Measurements from ENCODE around the gene RCSD1. TPM values are rescaled to one million over a fixed set of nuclear protein-coding genes. Genes with fewer than 3 reads are reported as not detected.

Gene RCSD1
- total and polyA plus RNA-seq, 2 donors (not counting 3 experiments of a cell fraction or from before 2014, with no cell fraction given) = 0.08 to 1.00 TPM

DNA sequence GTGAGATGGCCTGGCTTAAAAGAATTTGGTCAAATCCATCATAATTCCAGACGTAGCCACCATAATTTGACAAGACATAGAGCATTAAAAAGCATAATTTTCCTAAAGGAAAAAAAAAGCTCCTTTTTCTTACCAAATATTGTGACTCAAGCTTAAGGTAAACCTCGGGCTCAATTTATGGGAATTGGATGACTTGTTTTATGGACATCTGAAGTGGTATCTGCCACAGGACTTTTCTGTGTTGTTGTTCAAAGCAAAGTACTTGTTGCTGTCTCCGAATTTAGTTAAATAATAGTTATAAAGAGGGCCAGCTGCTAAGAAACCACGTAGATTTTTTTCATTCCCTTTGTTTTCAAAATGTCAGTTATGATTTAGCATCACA, 92.8 kb downstream of the RCSD1 start:
- ChIA-PET POLR2A (no interaction called here), CTCF (interaction anchor here (0.5 to 1.7 kb wide), 5 partner anchors 30 to 363 kb away, joined by 3 to 10 read pairs (median 5); no protein-coding TSS in a partner anchor)
- intact Hi-C loops (cut with micrococcal nuclease) (loop anchor here (2.0 to 5.0 kb wide), 2 partner anchors 414 to 502 kb away; partner anchors contain the start of genes GPR161 and POU2F1), dilution Hi-C loops (cut with MboI; ENCODE audit: extremely low pct_ligation_motif_present, low sequenced_read_pairs) (no loop called here)
- Histone ChIP-seq H3K4me2 (ENCODE audit: insufficient read depth, low read length) (peak overlapping the region; percentile 100), H2AFZ (ENCODE audit: low read depth, low read length) (no peak overlapping the region), H3K9me3 (replicated peaks; ENCODE audit: control insufficient read depth, insufficient read depth, low read length) (no peaks in the 10 kb centered on the region), H4K20me1 (replicated peaks; ENCODE audit: control insufficient read depth, extremely low read depth, insufficient read depth, low read length) (peaks cover 8% of the 10 kb centered on the region), H3K36me3 (ENCODE audit: control insufficient read depth in 2 of 2, extremely low read depth in 1 of 2, insufficient read depth in 2 of 2, low read length in 2 of 2) (no peaks in the 10 kb centered on the region), H3K4me1 (ENCODE audit: control insufficient read depth, extremely low read depth, insufficient read depth, low read length) (peaks cover 26% of the 10 kb centered on the region), H3K9ac (replicated peaks; ENCODE audit: extremely low read depth, insufficient read depth, low read length) (peak overlapping the region; percentile 55), H3K79me2 (ENCODE audit: control insufficient read depth, insufficient read depth, low read length) (peaks cover 53% of the 10 kb centered on the region), H3K27ac (ENCODE audit: insufficient read depth, low read depth, low read length) (peak overlapping the region; percentile 72), H3K9me1 (replicated peaks; ENCODE audit: control insufficient read depth, extremely low read depth, insufficient read depth, low read length) (no peaks in the 10 kb centered on the region), H3K27me3 (ENCODE audit: control insufficient read depth in 2 of 2, insufficient read depth in 2 of 2, low read length in 2 of 2) (no peaks in the 10 kb centered on the region), H3K4me3 (replicated peaks in 1 of 3; ENCODE audit: insufficient read depth in 1 of 3, low read depth in 1 of 3, low read length in 3 of 3) (peak overlapping the region; percentile 59 to 97 (median 72))
- TF ChIP-seq EZH2 (IDR thresholded peaks at IDR 0.05; ENCODE audit: borderline replicate concordance, low read depth, low read length, severe bottlenecking) (no peak), MYC (IDR thresholded peaks at IDR 0.05; ENCODE audit: low read depth, low read length) (no peak), GATA2 (IDR thresholded peaks at IDR 0.05; ENCODE audit: insufficient read depth, insufficient read length, low read depth, low read length) (no peak), POLR2AphosphoS5 (IDR thresholded peaks at IDR 0.05; ENCODE audit: insufficient read depth, low read depth, low read length) (no peak), POLR2A (IDR thresholded peaks at IDR 0.05; ENCODE audit: low read depth, low read length) (no peak), FOS (IDR thresholded peaks at IDR 0.05; ENCODE audit: borderline replicate concordance, insufficient read depth, low read length) (no peak), JUN (IDR thresholded peaks at IDR 0.05; ENCODE audit: borderline replicate concordance, insufficient read depth, insufficient read length, low read depth) (no peak)
- TF ChIP-seq, protein P1, sequence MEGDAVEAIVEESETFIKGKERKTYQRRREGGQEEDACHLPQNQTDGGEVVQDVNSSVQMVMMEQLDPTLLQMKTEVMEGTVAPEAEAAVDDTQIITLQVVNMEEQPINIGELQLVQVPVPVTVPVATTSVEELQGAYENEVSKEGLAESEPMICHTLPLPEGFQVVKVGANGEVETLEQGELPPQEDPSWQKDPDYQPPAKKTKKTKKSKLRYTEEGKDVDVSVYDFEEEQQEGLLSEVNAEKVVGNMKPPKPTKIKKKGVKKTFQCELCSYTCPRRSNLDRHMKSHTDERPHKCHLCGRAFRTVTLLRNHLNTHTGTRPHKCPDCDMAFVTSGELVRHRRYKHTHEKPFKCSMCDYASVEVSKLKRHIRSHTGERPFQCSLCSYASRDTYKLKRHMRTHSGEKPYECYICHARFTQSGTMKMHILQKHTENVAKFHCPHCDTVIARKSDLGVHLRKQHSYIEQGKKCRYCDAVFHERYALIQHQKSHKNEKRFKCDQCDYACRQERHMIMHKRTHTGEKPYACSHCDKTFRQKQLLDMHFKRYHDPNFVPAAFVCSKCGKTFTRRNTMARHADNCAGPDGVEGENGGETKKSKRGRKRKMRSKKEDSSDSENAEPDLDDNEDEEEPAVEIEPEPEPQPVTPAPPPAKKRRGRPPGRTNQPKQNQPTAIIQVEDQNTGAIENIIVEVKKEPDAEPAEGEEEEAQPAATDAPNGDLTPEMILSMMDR (IDR thresholded peaks at IDR 0.05; ENCODE audit: extremely low read depth in 1 of 2, insufficient read depth in 1 of 2, low read depth in 1 of 2, low read length in 2 of 2) = no peak
- TF ChIP-seq, protein P2, sequence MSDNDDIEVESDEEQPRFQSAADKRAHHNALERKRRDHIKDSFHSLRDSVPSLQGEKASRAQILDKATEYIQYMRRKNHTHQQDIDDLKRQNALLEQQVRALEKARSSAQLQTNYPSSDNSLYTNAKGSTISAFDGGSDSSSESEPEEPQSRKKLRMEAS (IDR thresholded peaks at IDR 0.05; ENCODE audit: insufficient read depth, insufficient read length) = no peak
- BruUV-seq (replicated peaks) = no TSS peak
- DNase-seq (ENCODE audit: low read depth, low spot score) (no peak), FAIRE-seq (no peak)
